ENCODE data around the gene TOB2.
"Not testable (repeated sequence)": the region's sequence is repeated elsewhere in the genome, so short reads cannot be mapped to it uniquely, and the experiment has no call there.

TOB2 gene

DNA sequence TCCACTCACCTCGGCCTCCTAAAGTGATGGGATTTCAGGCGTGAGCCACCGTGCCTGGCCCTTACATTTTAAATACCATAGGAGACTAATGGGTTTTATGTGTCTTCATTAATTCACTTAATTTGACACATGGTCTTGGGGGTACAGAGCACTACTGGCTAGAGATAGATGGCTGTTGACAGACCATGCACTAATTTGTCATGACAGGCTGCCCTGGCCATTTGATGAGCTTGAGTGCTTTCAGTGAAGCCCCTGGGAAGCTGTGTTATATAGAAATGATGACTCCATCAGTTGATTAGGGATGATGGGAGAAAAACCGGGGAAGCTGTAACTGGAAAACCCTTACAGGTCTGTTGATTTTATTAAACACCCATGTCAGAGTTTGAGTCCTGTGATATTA lies 15.3 kb upstream of the TOB2 start:
- no peak for DNase-seq

DNA sequence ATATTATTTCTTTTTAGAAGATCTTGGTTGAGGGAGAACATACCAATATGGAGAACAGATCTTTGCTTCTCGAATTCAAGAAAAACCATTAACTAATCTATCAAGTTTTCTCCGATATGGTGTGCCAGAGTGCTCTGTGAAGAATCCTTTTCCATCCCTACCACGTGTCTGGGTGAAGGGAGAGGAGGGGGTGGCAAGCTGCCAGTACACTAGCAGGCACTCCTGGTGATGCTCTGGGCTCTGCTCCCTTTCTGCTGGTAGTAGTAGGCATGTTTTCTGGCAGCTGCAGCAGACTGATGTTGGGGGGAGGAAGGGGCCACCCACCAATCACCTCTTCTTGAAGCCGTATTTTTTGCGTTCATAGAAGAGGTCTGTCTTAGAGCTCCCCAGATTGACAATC lies 13.5 kb upstream of the TOB2 start:
- not testable (repeated sequence) for DNase-seq

DNA sequence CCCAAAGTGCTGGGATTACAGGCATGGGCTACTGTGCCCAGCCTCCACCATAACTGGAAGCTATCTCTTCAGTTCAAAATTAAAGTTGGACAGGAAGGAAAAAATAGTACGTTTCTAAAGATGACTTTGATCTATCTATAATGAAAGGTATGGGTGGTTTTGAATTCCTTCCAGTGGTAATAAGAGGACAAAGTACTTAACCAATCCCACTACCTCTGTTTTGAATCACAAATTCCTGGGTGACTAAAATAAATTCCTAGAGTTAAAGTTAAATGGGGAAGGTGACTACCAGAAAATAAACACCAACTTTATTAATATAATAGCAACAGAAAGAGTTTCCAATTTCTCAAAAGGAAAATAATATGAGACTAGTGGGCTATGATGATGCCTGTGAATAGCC lies 12.8 kb upstream of the TOB2 start:
- DNase-seq, result no peak

DNA sequence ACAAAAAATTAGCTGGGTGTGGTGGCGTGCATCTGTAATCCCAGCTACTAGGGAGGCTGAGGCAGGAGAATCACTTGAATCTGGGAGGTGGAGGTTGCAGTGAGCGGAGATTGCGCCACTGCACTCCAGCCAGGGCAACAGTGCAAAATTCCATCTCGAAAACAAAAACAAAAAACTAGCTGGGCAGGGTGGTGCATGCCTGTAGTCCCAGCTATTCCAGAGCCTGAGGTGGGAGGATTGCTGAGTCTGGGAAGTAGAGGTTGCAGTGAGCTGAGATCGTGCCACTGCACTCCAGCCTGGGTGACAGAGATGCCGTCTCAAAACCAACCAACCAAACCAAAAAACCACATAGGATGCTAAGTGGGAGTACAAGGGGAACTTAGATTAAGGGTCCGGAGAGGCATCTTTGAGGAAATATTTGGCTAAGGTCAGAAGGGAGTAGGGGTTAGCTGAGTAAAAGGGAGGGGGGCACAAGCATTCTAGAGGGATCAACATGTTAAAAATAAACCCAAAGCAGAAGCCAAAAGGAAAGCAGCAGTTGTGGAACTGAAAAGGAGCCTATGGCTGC lies 11.6 kb upstream of the TOB2 start:
- no peak for DNase-seq

DNA sequence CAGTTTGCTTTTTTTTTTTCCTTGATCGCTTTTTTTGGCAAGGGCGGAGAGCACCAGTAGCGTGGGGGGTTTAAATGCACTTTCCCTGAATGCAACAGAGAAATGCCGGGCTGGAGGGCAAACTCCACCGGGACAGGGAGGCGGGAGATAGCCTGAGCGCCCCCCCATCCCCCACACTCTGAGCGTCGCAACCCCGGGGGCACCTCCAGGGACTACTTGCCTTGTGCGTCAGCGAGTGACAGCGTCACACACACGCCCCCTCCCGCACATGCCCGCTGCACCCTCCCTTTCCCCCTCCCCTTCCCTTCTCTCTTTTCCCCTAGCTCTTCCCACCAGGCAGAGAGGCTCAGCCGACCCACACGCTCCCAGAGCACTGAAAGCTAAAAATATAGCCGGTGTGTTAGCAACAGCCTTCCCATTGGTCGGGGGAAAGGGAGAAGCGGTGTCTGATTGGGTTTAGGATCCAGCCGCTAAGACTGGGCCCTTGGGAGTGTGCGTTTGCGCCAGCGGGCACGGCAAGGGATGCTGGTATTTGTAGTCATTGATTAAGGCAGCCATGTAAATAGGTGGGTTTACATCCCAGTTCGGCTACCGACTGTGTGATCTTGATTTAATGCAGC lies 1.7 kb upstream of the TOB2 start:
- DNase-seq, result peak; percentile 97 to 98

DNA sequence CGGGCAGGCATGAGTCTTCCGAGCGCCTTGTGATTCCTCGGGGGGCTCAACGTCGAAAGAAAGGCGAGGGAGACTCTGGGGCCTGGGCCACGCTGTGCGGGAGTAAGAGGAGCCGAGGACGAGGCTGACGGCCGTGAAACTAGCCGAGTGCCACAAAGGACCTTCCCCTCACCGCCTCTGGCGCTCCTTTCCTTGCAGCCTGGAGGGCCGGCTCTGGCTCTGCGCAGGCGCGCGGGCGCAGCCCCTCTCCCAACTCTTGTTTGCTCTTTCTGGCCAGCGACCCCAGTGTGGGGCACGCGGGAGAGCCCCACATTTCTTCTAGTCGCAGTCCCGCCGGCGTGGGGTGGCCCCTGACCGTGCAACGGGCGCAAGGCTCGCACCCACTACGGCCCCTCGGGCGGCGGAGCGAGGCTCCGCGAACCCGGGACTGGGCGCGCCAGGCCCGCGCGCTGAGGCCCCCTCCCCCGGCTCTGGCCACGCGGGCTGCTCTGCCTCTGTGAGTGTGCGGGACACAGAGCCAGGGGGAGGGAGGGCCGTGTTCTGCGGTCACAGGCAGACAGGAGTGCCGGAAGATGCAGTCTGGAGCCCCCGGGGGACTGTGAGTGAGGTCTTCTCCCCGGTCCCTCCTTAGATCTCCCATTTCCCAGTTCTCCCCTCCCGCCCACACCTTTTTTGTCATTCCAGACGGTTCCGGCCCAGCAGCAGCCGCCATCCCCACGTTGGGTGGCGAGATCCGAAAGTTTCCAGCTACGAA lies 1.0 kb upstream of the TOB2 start:
- peak; percentile 45 to 71 for DNase-seq

DNA sequence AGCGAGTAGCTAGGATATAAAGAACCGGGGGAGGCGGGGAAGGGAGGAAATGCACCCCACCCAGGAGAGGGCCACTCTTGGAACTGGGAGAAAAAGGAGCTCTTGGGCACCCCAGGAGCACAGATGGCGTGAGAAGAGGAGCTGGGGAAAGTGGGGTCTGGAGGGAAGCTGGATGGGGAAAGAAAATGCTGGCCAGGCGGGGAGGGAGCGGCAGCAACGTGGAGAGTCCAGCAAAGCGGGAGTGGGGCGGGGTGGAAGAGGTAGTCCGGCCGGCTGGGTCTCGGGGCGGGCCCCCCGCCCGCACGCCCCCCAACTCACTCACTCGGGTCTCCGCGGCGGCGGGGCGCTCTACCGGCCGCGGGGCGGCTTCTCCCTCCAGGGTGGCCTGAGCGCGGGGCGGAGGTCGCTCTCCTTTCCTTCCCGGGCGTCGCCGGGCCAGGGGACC lies 522 bp downstream of the TOB2 start:
- peak in 1 of 2 experiments; percentile 24 for DNase-seq

DNA sequence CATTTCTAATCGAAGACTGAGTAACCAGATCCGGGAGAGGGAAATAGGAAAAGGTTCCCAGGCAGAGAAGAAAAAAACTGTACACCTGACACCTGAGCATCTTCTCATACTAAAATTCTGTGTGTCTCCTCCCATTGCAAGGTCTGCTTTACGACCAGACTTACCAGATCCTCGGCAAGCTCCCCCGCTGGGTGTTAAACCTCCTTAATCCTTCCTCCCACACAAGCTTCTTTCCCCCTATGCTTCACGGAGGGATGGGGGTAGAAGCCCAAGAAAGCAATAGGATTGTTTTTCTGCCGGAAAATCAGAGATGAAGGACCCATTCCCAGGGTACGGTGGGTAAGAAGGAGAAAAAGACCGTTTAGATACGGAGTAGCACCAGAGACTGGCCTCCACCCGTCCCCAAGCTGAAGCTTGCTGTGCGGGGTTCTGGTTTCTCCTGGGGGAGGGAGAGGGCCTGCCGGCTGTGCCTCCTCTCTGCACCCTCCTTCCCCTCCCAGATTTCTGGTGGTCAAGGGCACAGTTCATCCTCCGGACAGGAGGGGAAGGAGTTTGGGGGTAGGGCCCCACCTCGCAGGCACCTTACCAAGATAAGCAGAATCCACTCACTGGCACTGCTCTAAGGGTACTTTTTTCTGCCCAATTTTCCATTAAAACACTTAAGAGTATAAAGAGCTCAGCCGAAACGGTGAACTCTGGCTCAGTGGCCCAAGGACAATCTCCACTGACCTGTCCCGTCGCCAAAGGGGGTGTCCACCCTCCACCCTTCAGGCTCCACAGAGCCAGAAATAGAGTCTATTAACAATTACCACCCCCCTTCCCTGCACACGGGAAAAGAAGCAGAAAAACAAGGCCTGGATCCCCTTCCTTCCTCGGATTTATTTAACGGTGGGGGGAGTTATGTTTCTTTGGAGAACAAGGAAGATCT lies 1.2 kb downstream of the TOB2 start:
- DNase-seq, result peak; percentile 24 to 27

DNA sequence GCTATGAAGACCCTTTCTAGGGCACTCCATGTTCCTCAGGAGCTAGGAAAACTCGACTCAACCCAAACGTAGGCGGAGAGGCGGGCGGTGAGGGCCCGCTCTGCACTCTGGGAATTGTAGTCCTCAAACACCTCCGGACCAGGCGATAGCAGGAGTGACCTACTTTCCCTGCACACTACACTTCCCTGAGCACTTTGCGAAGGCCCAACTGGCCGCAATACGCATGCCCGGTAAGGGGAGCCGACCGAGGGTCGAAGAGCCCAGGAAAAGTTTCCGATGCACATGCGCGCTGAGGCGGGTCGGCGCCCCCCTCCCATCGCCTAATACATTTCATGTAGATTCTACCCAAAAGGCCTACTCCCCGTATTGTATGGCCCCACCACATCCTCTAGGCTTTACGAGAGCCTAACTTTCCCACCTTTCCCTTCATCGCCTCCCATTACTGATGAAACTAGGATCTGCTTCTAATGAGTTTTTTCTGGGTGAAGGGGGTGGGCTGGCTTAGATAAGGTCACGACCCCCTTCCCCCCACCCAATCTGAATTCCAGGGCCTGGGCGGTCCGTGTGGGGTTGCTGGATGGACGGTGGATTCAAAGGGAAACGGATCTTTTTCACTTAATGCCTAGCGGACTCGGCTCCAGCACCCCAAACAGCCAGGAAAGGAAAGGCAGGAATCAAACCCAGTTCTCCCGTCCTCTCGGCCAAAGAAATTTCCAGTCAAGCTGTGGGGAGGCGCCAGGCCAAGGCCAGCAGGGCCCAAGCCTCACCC lies 2.1 kb downstream of the TOB2 start:
- DNase-seq, result peak; percentile 88 to 95

DNA sequence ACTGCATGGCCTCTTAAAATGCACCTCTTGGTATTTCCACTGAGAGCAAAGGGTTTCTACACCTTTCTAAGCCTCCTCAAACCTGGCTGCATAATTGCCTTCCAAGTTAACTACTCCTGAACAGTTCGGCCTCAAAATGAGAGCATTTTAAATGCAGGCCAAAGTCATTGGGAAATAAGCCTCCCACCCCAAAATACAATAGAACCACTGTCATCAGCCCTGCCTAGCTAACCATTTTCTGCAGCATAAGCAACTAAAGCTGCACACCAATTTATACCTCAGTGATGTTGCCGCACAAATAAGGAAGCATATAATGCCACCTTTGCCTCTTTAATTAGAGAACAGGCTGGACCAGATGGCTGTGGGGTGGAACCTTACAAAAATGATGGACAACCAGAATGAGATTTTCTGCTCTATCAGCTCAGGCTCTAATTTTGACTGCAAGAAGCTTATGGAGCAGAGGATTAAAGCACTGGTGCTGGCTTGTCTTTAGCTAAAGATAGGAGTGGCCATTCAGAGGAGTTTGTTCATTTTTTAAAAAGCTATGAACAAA lies 4.3 kb downstream of the TOB2 start:
- no peak for DNase-seq

DNA sequence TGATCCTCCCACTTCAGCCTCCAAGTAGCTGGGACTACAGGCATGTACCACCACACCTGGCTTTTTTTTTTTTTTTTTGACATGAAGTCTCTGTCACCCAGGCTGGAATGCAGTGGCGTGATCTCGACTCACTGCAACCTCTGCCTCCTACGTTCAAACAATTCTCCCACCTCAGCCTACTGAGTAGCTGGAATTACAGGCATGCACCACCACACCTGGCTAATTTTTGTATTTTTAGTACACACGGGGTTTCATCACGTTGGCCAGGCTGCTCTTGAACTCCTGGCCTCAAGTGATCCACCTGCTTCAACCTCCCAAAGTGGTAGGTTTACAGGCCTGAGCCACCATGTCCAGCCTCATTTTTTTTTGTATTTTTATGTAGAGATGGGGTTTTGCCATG lies 6.1 kb downstream of the TOB2 start:
- not testable (repeated sequence) for DNase-seq

DNA sequence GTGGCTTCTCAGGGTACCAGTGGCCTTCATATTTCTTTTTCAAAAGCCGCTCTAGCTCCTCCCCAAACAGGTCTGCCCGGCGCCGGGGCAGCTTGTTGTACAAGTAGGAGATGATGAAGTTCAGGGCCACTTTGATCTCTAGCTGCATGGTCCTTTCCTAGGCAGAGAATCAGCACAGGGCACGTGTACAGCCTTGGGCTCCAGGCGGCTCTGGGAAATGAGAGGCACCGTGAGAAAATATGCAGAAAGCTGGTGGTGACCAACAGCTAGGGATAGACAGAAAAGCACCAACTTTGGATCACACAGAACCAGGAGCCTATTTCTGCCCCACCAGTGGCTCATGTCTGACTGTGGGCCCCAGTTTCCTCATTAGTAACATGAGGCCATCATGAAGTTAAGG lies 9.4 kb downstream of the TOB2 start:
- DNase-seq, result no peak

DNA sequence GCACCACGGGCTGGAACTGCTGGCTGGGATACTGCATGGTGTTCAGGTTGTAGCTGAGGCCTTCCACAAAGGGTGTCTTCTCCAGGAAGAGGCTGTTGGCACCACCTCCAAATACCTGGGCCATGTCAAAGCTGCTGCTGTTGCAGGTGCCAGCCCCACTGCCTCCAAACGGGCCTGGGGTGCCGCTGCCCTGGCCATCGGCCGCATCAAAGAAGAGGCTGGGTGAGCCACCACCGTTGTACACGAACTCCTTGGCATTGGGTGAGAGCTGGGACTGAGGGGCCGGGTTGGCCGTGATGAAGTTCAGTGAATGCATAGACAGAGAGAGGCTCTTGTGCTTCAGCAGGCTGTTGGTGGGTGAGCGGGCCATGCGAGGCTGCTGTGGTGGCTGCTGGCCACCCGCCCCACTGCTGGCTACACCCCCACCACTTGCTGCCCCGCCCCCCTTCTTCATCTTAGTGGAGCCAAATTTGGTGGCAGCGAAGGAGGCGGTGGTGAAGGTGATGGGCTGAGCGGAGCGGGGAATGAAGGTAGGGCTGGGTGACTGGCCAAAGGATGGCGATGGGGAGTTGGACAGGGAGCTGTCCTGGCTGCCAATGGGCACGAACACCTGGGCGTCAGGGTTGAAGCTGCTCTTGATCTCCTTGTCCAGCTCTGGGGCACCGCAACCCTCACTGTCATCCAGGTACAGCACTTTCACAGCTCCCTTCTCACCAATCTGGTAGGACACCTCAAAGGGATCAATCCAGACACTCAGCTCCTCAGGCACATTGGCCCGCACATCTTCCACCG lies 10.1 kb downstream of the TOB2 start:
- DNase-seq, result no peak

DNA sequence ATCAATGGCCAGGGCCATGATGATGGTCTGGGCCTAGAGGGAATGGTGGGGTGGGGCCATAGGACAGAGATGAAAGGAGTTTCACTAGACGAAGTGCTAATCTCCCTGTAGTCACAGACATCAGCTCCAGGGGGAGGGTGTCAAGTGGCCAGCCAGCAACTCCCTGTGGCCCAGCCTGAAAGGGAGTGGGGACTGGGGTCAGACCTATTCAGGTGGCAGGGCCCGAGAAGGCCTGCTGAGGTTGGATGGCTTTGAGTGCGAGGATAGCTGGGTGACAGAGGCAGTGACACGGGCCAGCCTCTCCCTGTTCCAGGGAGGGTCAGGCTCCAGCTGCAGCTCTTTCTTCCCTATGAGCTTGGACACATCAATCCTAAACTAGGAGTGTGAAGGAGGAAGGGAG lies 11.0 kb downstream of the TOB2 start:
- no peak for DNase-seq

DNA sequence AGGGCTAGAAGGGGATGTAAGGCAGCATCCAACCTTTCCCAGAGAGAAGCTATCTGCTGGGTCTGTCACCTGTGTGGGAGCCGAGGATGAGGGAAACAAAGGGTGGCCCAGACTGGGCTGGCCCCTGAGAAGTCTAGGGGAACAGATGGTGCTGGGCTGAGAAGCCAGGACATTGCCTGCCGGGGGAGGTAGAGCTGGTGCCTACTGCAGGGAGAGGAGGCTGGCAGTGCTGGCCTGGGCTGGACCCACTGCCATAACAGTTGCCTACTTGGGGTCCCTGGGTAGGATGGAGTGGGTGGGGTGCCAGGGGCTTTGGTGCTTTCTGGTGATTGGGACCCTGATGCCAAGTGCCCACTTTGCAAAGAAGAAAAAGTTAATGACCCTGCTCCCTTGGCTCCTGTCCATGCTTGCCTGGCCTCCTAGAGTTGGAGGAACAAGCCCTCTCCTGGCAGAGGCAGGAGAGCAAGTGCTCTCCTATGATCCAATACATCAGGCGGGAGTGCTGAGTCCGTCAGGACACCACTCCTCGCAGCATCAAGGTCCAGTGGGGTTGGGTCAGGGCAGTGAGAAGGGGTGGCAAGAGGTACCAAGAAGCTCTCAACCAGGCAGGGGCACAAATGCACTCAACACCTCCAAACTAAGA lies 12.1 kb downstream of the TOB2 start:
- DNase-seq, result not testable (repeated sequence)

DNA sequence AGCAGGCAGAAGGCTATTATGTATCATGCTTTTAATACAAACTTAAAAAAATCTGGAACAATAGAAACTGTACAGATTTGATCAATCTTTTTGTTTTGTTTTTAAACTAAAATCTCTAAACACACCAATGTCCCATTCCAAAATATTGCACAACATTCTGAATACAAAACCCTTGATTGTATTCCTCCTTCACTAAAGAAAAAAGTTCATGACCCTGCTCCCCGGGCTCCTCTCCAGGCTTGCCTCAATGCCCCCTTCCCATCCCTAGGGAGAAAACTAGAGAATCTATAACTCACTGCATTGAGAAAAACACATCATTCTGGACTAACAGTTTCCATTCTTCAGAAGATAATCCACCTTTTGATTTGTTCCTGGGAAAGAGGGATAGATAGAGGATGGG lies 13.1 kb downstream of the TOB2 start:
- not testable (repeated sequence) for DNase-seq

DNA sequence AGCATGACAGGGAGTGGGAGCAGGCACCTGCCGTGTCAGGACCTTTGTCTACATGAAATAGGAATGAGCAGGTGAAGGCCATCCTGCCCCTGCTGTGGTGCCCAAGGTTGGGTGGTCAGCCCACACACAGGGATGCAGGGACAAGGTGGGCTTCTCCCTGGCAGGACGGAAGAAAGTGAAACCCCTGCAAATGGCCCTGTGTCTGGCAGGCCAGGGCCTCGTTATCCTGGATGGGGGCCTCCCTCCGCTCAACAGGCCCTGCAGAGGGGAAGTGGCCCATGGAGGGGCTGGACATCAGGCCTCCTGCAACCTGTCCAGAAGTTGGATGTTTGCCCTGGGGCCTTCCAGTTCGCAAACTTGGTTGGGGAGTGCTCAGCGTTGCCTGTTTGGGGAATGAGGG lies 14.9 kb downstream of the TOB2 start:
- DNase-seq, result no peak

DNA sequence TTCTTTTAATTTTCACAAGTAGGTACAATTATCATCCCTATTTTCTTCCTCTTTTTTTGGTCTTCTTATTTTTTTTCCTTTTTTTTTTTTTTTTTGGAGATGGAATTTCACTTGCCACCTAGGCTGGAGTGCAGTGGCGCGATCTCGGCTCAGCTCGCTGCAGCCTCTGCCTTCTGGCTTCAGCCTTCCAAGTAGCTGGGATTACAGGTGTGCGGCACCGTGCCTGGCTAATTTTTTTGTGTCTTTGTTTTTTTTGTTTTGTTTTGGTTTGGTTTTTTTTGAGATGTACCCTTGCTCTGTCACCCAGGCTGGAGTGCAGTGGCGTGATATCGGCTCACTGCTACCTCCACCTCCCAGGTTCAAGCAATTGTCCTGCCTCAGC lies 16.7 kb downstream of the TOB2 start:
- DNase-seq, result no peak

DNA sequence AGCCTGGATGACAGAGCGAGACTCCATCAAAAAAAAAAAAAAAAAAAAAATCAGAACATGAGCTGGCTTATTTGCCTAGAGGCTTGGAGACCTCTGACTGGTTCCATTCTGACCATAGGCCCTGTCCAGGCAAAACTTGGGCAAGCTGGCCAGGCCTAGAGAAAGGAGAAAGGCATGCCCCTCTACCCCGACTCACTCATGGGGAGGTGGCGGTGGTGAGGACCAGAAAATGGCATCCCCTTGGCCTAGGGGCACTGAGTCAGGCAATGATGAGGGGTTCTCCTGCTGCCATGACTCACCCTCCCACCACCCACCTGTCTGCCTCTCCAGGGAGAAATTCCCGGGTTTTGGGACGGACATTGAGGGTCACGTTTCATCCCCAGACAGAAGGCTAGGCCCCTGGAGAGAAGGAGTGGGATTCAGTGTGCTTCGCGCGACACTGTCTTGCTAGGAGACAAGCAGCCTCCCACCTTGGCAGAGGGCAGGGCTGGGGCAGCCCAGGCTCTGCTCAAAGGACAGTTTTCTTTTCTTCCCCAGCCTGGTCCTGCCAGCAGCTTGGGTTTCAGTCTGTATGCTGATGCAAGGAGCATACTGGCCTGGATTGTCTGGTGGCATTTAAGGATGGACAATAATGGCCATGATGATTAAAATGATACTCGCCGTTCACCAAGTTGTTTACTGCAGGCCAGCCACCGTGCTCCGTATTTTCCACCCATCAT lies 17.2 kb downstream of the TOB2 start:
- no peak for DNase-seq

Data from NCI-H526 (cell line).